Measurements from ENCODE around the gene SAMD14.

The SAMD14 gene

GRCh38 chr17:50169121-50169764 lies 39.3 kb upstream of the SAMD14 start:
- no peaks in the 10 kb centered on the region for H3K36me3 Mint-ChIP-seq (ENCODE audit: low read depth)
- peak overlapping the region; percentile 67 for H3K27ac Mint-ChIP-seq
- H3K4me1 Mint-ChIP-seq (ENCODE audit: low read depth): peaks cover 13% of the 10 kb centered on the region

GRCh38 chr17:50168319-50168718 lies 38.4 kb upstream of the SAMD14 start:
- H3K4me1 Mint-ChIP-seq (ENCODE audit: low read depth): peaks cover 19% of the 10 kb centered on the region
- H3K36me3 Mint-ChIP-seq (ENCODE audit: low read depth): no peaks in the 10 kb centered on the region
- no peak overlapping the region for H3K4me3 Mint-ChIP-seq
- no peaks in the 10 kb centered on the region for H3K9me3 Mint-ChIP-seq
- peaks cover 8% of the 10 kb centered on the region for H3K27me3 Mint-ChIP-seq (ENCODE audit: low read depth)
- H3K27ac Mint-ChIP-seq: peak overlapping the region; percentile 44

More at GRCh38 chr17:50169121-50169764, 39.3 kb upstream of the SAMD14 start:
- Mint-ChIP-seq H3K9me3 (no peaks in the 10 kb centered on the region), H3K4me3 (peak overlapping the region; percentile 24), H3K27me3 (ENCODE audit: low read depth) (peaks cover 8% of the 10 kb centered on the region)

GRCh38 chr17:50167371-50167770 lies 37.4 kb upstream of the SAMD14 start:
- Mint-ChIP-seq H3K4me1 (ENCODE audit: low read depth) (peaks cover 23% of the 10 kb centered on the region), H3K4me3 (no peak overlapping the region), H3K9me3 (peaks cover 4% of the 10 kb centered on the region), H3K27ac (no peak overlapping the region), H3K27me3 (ENCODE audit: low read depth) (peaks cover 8% of the 10 kb centered on the region), H3K36me3 (ENCODE audit: low read depth) (peaks cover 2% of the 10 kb centered on the region)

- H3K9me3 Mint-ChIP-seq: peaks cover 7% of the 10 kb centered on the region
- H3K27me3 Mint-ChIP-seq (ENCODE audit: low read depth): peaks cover 8% of the 10 kb centered on the region
- peaks cover 6% of the 10 kb centered on the region for H3K36me3 Mint-ChIP-seq (ENCODE audit: low read depth)
- H3K4me1 Mint-ChIP-seq (ENCODE audit: low read depth): peaks cover 28% of the 10 kb centered on the region
- H3K27ac Mint-ChIP-seq: no peak overlapping the region
- no peak overlapping the region for H3K4me3 Mint-ChIP-seq
These were observed 36.7 kb upstream of the SAMD14 start for GRCh38 chr17:50166518-50167181.

GRCh38 chr17:50165867-50166517 lies 36.0 kb upstream of the SAMD14 start, which contains the start of gene SGCA:
Gene SGCA (plus strand): TSS chr17:50166005. CDS start chr17:50166041, 36 bp downstream.
- peaks cover 28% of the 10 kb centered on the region for H3K4me1 Mint-ChIP-seq (ENCODE audit: low read depth)
- peaks cover 7% of the 10 kb centered on the region for H3K36me3 Mint-ChIP-seq (ENCODE audit: low read depth)
- peaks cover 8% of the 10 kb centered on the region for H3K27me3 Mint-ChIP-seq (ENCODE audit: low read depth)
- no peak within 1 kb of the TSS for H3K4me3 Mint-ChIP-seq
- H3K27ac Mint-ChIP-seq: peak within 1 kb of the TSS; percentile 15
- peaks cover 9% of the 10 kb centered on the region for H3K9me3 Mint-ChIP-seq

- no peak overlapping the region for H3K4me3 Mint-ChIP-seq
- peak overlapping the region; percentile 15 for H3K27ac Mint-ChIP-seq
- H3K36me3 Mint-ChIP-seq (ENCODE audit: low read depth): peaks cover 7% of the 10 kb centered on the region
- peaks cover 9% of the 10 kb centered on the region for H3K9me3 Mint-ChIP-seq
- H3K27me3 Mint-ChIP-seq (ENCODE audit: low read depth): peaks cover 8% of the 10 kb centered on the region
- H3K4me1 Mint-ChIP-seq (ENCODE audit: low read depth): peaks cover 31% of the 10 kb centered on the region
These were observed 35.5 kb upstream of the SAMD14 start for GRCh38 chr17:50165466-50165865.

GRCh38 chr17:50165066-50165465 lies 35.1 kb upstream of the SAMD14 start:
- peaks cover 9% of the 10 kb centered on the region for H3K9me3 Mint-ChIP-seq
- H3K4me1 Mint-ChIP-seq (ENCODE audit: low read depth): peaks cover 31% of the 10 kb centered on the region
- H3K27me3 Mint-ChIP-seq (ENCODE audit: low read depth): peaks cover 9% of the 10 kb centered on the region
- H3K27ac Mint-ChIP-seq: peak overlapping the region; percentile 15
- no peak overlapping the region for H3K4me3 Mint-ChIP-seq
- peaks cover 7% of the 10 kb centered on the region for H3K36me3 Mint-ChIP-seq (ENCODE audit: low read depth)

GRCh38 chr17:50164697-50164988 lies 34.7 kb upstream of the SAMD14 start:
- peaks cover 13% of the 10 kb centered on the region for H3K27me3 Mint-ChIP-seq (ENCODE audit: low read depth)
- H3K27ac Mint-ChIP-seq: no peak overlapping the region
- H3K4me3 Mint-ChIP-seq: no peak overlapping the region
- H3K4me1 Mint-ChIP-seq (ENCODE audit: low read depth): peaks cover 31% of the 10 kb centered on the region
- peaks cover 9% of the 10 kb centered on the region for H3K9me3 Mint-ChIP-seq
- H3K36me3 Mint-ChIP-seq (ENCODE audit: low read depth): peaks cover 7% of the 10 kb centered on the region

GRCh38 chr17:50163843-50164696 lies 34.1 kb upstream of the SAMD14 start:
- peaks cover 27% of the 10 kb centered on the region for H3K4me1 Mint-ChIP-seq (ENCODE audit: low read depth)
- peaks cover 7% of the 10 kb centered on the region for H3K36me3 Mint-ChIP-seq (ENCODE audit: low read depth)
- H3K27me3 Mint-ChIP-seq (ENCODE audit: low read depth): peaks cover 10% of the 10 kb centered on the region

GRCh38 chr17:50162466-50163254 lies 32.7 kb upstream of the SAMD14 start:
- H3K9me3 Mint-ChIP-seq: peaks cover 9% of the 10 kb centered on the region
- peaks cover 6% of the 10 kb centered on the region for H3K27me3 Mint-ChIP-seq (ENCODE audit: low read depth)
- peak overlapping the region; percentile 84 for H3K27ac Mint-ChIP-seq
- peaks cover 30% of the 10 kb centered on the region for H3K4me1 Mint-ChIP-seq (ENCODE audit: low read depth)
- peak overlapping the region; percentile 2 for H3K4me3 Mint-ChIP-seq
- peaks cover 7% of the 10 kb centered on the region for H3K36me3 Mint-ChIP-seq (ENCODE audit: low read depth)

More at GRCh38 chr17:50163843-50164696, 34.1 kb upstream of the SAMD14 start:
- Mint-ChIP-seq H3K27ac (no peak overlapping the region), H3K4me3 (no peak overlapping the region), H3K9me3 (peaks cover 9% of the 10 kb centered on the region)

GRCh38 chr17:50161911-50162288 lies 31.9 kb upstream of the SAMD14 start:
- Mint-ChIP-seq H3K9me3 (peaks cover 9% of the 10 kb centered on the region), H3K4me3 (peak overlapping the region; percentile 68), H3K27ac (peak overlapping the region; percentile 91), H3K27me3 (ENCODE audit: low read depth) (peaks cover 6% of the 10 kb centered on the region), H3K36me3 (ENCODE audit: low read depth) (peaks cover 7% of the 10 kb centered on the region), H3K4me1 (ENCODE audit: low read depth) (peaks cover 30% of the 10 kb centered on the region)

- Mint-ChIP-seq H3K4me3 (peak overlapping the region; percentile 68), H3K27ac (peak overlapping the region; percentile 91), H3K9me3 (peaks cover 9% of the 10 kb centered on the region), H3K36me3 (ENCODE audit: low read depth) (peaks cover 7% of the 10 kb centered on the region), H3K4me1 (ENCODE audit: low read depth) (peaks cover 30% of the 10 kb centered on the region), H3K27me3 (ENCODE audit: low read depth) (peaks cover 6% of the 10 kb centered on the region)
These were observed 31.3 kb upstream of the SAMD14 start for GRCh38 chr17:50161023-50161910.

- H3K27me3 Mint-ChIP-seq (ENCODE audit: low read depth): peaks cover 6% of the 10 kb centered on the region
- H3K9me3 Mint-ChIP-seq: peaks cover 9% of the 10 kb centered on the region
- peaks cover 36% of the 10 kb centered on the region for H3K4me1 Mint-ChIP-seq (ENCODE audit: low read depth)
- H3K4me3 Mint-ChIP-seq: no peak overlapping the region
- H3K27ac Mint-ChIP-seq: no peak overlapping the region
- H3K36me3 Mint-ChIP-seq (ENCODE audit: low read depth): peaks cover 7% of the 10 kb centered on the region
These were observed 27.9 kb upstream of the SAMD14 start for GRCh38 chr17:50157891-50158290.
